ENCODE measurements around the gene LHFPL3.

DNA sequence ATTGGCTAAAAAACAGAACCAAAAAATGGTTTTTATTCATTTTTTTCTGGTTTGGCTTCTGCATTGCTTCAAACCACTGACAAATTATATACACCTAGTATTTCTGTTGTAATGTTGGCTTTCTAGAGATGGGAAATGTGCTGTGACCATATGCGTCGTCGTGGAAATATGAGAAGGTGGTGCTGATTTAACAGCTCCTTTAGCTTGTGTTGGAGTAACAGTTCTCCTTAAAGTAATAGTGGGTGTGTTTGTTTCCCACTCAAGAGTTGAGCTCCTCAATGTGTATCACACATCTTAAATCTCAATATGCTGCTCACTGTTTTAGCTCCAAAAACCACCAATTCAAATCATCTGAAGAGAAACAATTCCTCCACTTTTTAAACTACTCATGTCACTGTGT lies 196.4 kb downstream of the LHFPL3 start:
- TF ChIP-seq SRF (IDR thresholded peaks at IDR 0.05; ENCODE audit: low read depth) (no peak), EZH2 (IDR thresholded peaks at IDR 0.05) (no peak), YY1 (IDR thresholded peaks at IDR 0.05; ENCODE audit: extremely low read depth, insufficient replicate concordance, low read depth, low read length) (no peak), CBX3 (IDR thresholded peaks at IDR 0.05; ENCODE audit: low read depth) (no peak), POLR2A (IDR thresholded peaks at IDR 0.05; ENCODE audit: borderline replicate concordance, extremely low read depth, insufficient read depth, insufficient read length) (no peak), ZNF274 (IDR thresholded peaks at IDR 0.05; ENCODE audit: low read depth, low read length) (no peak), ELF1 (IDR thresholded peaks at IDR 0.05; ENCODE audit: borderline replicate concordance, low read depth) (no peak), POLR2AphosphoS5 (IDR thresholded peaks at IDR 0.05; ENCODE audit: low read depth, low read length) (no peak), SIN3A (IDR thresholded peaks at IDR 0.05; ENCODE audit: low read depth) (no peak), EZH2phosphoT487 (IDR thresholded peaks at IDR 0.05; ENCODE audit: borderline replicate concordance) (no peak)
- TF ChIP-seq, protein P1, sequence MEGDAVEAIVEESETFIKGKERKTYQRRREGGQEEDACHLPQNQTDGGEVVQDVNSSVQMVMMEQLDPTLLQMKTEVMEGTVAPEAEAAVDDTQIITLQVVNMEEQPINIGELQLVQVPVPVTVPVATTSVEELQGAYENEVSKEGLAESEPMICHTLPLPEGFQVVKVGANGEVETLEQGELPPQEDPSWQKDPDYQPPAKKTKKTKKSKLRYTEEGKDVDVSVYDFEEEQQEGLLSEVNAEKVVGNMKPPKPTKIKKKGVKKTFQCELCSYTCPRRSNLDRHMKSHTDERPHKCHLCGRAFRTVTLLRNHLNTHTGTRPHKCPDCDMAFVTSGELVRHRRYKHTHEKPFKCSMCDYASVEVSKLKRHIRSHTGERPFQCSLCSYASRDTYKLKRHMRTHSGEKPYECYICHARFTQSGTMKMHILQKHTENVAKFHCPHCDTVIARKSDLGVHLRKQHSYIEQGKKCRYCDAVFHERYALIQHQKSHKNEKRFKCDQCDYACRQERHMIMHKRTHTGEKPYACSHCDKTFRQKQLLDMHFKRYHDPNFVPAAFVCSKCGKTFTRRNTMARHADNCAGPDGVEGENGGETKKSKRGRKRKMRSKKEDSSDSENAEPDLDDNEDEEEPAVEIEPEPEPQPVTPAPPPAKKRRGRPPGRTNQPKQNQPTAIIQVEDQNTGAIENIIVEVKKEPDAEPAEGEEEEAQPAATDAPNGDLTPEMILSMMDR (IDR thresholded peaks at IDR 0.05 in 2 of 3, conservative IDR thresholded peaks at IDR 0.05 in 1 of 3; ENCODE audit: borderline replicate concordance in 1 of 3, insufficient read depth in 1 of 3, low read depth in 2 of 3, low read length in 2 of 3) = no peak
